Fibroblast of lung (primary cell): ENCODE results near the gene PDIA2.

Source experiments
- CTCF ChIP-seq, 2 donors: IDR thresholded peaks in 1 of 2; conservative IDR thresholded peaks in 1 of 2; 1 replicate in 1 of 2; 2 replicates in 1 of 2; pipeline ENCODE4 v1.5.1; 2011 to 2012; ENCODE audit warnings: low read length in 2 of 2, control low read depth in 1 of 2, inconsistent platforms in 1 of 2, low read depth in 1 of 2, mild to moderate bottlenecking in 1 of 2
- EZH2 ChIP-seq: IDR thresholded peaks from 2 replicates; pipeline ENCODE4 v1.5.1; 2012; ENCODE audit warnings: low read length, control low read depth, mild to moderate bottlenecking; ENCODE audit errors: missing control alignments

GRCh38 chr16:301950-302349 is 19.0 kb downstream of the PDIA2 start:
- no peak for TF ChIP-seq CTCF (conservative IDR thresholded peaks at IDR 0.05 in 1 of 2, IDR thresholded peaks at IDR 0.05 in 1 of 2; ENCODE audit: low read depth in 1 of 2, low read length in 2 of 2)
- no peak for TF ChIP-seq EZH2
